CD4-positive, alpha-beta T cell treated with Interleukin-12 subunit alpha and Interleukin-12 subunit beta, for 1 hour (primary cell): ENCODE measurements around the gene KLHL10.

Experiments used
- DNase-seq: peaks from one replicate; pipeline ENCODE4 v3.0.0-alpha.2; 2020

KLHL10 gene

GRCh38 chr17:41837761-41838538 is at the start of gene KLHL10:
TSS of gene KLHL10 (plus strand) at chr17:41837825. CDS start at chr17:41837933, 108 bp downstream.
- DNase-seq, result no peak

DNA sequence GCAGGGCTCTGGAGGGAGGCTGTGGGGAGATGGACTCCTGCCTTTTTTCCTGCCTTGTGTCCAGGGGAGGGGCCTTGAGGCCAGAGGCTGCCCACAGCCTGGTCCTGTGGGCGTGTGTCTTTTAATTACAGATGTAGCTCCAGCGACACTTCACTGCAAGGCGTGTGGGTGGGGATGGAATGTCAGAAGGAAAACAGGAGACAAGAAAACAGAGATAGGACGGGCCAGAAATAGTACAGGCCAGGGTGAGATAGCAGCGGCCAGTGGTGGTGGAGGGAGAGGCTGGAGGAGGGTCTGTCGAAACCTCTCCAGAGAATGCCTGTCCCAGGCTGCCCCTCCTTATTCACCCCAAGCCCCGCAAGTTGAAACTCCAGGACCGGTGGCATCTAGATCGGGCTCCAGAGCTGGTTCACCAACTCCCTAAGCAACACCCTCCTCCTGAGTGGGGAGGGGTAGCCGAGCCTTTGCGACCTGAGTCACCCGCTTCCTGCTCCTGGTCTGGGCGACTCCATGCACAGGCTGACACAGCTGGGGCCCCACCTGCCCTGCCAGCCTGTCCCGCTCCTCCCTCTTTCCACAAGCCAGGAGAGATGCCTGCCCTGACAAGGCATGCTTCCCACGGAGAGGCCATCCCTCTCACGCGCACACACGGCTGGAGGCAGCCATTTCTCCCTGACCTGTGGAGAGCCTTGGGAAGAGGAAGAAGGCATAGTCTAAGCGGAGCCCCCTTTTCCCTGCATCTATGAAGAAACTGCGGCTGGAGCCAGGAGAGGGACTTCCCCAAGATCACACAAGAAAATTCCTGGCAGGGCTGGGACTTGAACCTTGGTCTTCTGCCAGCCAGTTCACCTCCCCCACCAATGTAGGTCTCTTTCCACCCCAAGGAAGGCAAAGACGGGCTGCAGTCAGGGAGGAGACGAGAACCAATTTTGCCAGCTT is 44.5 kb upstream of the KLHL10 start:
- DNase-seq, result no peak

- DNase-seq, result no peak
Observed at GRCh38 chr17:41793784-41794539, 43.7 kb upstream of the KLHL10 start.

DNA sequence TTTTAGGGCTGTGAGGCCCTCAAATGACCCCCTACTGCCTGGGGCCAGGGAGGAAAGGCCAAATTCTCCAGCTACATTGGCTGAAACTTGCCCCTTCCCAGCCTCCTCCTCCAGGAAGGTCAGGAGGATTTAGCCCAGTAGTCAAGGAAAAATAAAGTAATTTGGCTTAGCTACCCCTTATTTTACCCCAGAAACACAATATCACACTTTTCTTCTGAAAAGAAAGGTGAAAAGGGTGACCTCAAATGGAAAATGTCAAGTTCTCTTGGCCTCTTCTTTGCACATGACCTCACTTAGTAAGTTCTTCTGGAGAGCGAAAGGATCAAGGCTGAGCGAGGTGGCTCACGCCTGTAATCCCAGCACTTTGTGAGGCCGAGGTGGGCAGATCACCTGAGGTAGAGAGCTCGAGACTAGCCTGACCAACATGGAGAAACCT is 43.1 kb upstream of the KLHL10 start:
- no peak for DNase-seq

DNA sequence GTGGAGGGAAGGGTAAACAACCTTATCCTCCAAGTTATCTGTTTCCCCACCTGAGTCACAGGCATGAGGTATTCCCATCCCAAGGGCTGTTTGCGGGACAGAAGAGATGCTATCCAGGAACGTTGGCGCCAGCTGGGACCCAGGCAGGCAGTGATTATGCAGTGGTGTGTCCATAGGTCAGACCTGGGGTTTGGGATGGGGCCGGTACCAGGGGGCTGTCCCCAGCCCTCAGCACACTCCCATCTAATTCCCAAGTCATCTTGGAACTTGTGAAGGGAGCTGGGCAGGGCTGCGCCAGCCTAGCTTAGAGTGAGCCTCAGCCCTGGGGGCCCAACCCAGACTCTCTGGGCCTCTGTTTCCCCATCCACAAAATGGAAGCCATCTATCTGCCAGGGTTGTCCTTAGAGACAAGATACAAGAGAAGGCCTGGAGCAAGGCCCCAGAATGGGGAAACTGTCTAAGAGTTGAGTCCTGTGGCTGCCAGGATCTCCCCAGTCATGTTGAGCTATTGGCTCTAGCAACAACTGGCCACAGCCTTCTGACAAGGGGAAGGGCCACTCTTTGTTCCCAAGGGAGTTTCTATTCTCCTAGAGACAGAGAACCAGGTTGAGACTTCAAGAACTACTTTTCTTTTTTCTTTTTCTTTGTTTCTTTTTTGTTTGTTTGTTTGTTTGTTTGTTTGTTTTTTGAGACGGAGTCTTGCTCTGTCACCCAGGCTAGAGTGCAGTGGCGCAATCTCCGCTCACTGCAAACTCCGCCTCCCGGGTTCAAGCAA is 41.3 kb upstream of the KLHL10 start:
- DNase-seq, result no peak

GRCh38 chr17:41797377-41797776 is 40.2 kb upstream of the KLHL10 start:
- DNase-seq, result no peak

GRCh38 chr17:41799366-41799765 is 38.3 kb upstream of the KLHL10 start:
- DNase-seq, result no peak

DNA sequence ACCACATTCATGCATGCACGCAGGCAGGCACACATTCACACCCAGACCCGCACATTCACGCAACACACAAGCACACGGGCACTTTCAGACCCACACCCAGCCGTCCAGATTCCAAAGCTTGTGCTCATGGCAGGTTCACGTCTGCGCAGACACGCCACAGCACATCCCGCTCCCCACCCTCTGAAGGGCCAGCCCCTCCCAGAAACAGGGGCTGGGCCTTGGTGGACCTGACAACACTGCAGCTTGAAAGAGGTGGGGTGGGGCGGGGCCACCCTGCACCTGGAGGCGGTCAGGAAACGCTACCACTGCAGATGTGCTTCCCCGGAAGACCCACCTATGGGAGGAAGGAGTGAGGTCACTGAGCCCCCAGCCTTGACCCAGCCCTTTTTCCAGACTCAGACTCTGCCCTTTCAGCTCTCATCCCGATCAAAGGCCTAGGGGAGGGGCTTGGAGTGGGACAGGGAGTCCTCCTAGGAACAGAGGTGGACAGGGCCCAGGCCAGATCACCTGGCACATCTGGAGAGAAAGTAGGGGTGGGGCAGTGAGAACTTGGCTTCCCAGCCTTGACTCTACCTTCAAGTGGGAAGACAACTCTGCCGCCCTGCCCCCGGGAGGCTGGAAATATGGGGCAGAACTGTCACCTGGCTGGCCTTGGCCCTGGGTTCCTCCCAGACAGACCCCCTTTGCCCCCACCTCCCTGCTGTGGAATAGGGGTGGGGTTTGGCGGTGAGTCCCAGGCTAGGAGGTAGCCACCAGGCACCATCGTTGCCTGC is 36.8 kb upstream of the KLHL10 start:
- peak; percentile 11 for DNase-seq

- DNase-seq, result peak; percentile 73
Observed at GRCh38 chr17:41801374-41802271, 36.0 kb upstream of the KLHL10 start.

DNA sequence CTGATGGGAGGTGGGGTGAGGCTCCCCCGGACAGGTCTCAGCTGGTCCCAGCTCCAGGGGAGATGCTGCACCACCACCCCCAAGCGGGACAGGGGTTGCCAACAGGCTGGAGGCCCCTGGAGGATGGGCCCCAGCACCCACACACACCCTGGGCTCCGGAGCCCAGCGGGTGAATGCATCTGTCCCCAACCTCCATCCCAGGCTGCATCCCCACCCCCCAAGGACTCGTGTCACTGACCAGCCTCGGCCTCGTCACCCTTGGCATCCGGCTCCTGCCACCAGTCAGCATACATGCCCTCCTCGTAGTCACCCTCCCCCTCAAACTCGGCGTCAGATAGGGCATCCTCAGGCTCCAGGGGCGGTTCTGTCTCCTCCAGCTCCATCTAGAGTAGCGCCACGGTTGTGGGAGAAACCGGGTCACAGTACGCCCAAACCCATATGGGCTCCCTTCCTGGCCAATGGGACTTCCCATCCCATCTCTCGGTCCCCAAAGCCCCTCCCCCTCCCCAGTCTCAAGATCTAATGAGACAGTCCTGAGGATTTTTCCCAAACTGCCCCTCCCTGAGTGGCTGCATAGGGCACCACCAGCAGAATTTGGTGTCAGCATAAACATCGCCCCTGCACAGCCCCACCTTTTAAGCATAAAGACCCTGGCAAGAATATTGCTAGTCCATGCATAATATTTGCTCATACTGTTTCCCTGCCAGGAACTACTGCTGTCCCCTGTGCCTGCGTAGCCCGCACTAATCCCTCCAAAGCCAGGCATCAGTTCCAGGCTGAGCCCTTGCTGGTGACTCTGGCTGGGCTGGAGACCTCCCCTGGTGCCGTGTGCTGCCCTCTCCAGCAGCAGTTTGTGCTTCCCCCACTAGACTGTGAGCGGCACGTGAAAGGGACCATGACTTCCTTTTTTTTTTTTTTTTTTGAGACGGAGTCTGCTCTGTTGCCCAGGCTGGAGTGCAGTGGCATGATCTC is 34.3 kb upstream of the KLHL10 start:
- no peak for DNase-seq

DNA sequence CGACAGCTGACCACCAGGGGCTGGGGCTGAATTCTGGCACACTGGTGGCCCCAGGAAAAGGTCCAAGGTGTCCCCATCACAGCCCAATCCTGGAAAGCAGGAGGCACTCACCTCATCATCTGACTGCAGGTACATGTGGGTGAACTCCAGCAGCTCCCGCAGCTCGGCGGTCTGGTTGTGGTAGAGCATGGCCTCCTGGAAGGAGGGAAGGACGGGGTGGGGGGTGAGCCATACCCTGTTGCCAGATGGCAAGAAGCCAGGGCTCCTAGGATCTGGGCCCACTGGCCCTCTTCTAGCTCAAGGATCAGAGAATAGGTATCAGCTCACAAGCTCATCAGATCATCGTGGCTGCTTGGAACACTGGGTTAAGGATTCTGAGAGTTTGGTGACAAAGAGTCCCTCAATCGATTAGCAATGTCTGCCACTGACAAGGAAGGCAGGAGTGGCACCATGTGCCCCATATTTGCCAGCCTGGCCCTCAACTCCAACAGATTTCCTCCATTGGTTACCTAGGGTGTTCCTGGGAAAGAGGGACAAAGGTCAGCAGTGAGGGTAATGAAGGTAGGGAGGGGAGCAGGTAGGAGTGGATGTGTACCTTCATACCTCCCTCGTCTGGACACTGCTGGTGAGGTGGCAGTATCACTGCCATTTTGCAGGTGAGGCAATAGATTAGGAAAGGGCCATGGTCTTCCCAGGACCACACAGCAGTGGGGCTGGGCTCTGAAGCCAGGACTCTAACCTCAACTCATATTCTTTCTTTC is 30.8 kb upstream of the KLHL10 start:
- no peak for DNase-seq

- no peak for DNase-seq
Observed at GRCh38 chr17:41810659-41811548, 26.7 kb upstream of the KLHL10 start.

- peak; percentile 77 for DNase-seq
Observed at GRCh38 chr17:41811549-41812380, 25.9 kb upstream of the KLHL10 start, which contains the start of gene P3H4. TSS of gene P3H4 (minus strand) at chr17:41811949. CDS start at chr17:41811915, 34 bp downstream.

- peak; percentile 43 for DNase-seq
Observed at GRCh38 chr17:41812381-41813151, 25.1 kb upstream of the KLHL10 start, which contains the start of gene FKBP10. TSS of gene FKBP10 (plus strand) at chr17:41813004. CDS start at chr17:41813035, 31 bp downstream.

DNA sequence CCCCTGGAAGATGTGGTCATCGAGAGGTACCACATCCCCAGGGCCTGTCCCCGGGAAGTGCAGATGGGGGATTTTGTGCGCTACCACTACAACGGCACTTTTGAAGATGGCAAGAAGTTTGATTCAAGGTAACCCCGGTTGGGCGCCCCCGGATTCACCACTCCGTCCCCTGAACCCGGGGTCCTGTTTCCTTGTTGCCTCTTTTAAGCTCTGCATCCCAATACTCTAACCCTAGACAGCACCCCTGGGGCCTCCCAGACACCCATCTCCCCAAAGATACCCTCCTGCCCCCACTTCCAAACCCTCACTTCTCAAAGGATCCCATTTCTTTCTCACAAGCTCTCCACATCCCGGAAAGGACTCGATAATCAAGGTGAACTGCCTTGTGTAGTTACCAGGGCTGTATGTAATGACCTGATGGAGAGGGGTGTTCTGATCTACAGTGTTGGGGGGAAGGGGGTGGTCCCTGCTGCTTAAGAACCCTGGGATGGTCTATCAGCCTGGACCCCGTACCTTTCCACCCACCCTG is 24.4 kb upstream of the KLHL10 start:
- no peak for DNase-seq
